GM23338 (cell line): ENCODE data around the gene KLHL8.

ENCODE experiments used
- EZH2 ChIP-seq: fragments of 200-600 bp; sonication (generic); IDR thresholded peaks from one replicate; pipeline ENCODE4 v1.8.0; 2017; ENCODE audit warnings: antibody characterized with exemption, mild to moderate bottlenecking, low read depth; ENCODE audit not compliant: unreplicated experiment
- JUNB ChIP-seq: IDR thresholded peaks from one replicate; pipeline ENCODE4 v1.6.1; 2016; ENCODE audit warnings: antibody characterized with exemption; ENCODE audit not compliant: unreplicated experiment
- POLR2AphosphoS5 ChIP-seq: IDR thresholded peaks from 2 replicates; pipeline ENCODE4 v1.6.1; 2016; ENCODE audit warnings: antibody characterized with exemption, low read depth
- TF ChIP-seq, protein P1 (sequence below), 2 experiments: fragments of 200-600 bp in 1 of 2; sonication (generic) in 1 of 2; conservative IDR thresholded peaks; 2 replicates each; pipeline versions ENCODE4 v1.5.1 to v1.6.1; 2016 to 2017; ENCODE audit warnings: antibody characterized with exemption in 2 of 2, low read depth in 2 of 2, mild to moderate bottlenecking in 2 of 2, moderate library complexity in 1 of 2
- TF ChIP-seq, protein P2 (sequence below): IDR thresholded peaks from one replicate; pipeline ENCODE4 v1.6.1; 2018; ENCODE audit warnings: antibody characterized with exemption; ENCODE audit not compliant: unreplicated experiment

DNA sequence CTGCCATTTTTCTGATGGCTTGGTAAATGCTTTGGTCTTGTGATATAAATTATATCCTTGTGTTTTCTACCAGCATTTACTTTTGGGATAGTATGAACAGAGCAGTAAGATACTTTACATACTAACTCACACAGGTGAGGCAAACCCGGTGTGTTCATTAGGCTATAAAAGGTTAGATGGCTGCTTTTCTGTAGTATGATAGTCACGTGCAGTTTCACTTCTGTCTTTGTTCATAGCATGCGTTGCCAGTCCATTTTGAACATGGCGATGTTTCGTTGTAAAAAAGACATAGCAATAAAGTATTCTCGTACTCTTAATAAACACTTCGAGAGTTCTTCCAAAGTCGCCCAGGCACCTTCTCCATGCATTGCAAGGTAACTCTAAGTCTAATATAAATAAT, 88.4 kb downstream of the KLHL8 start:
- TF ChIP-seq, protein P1, sequence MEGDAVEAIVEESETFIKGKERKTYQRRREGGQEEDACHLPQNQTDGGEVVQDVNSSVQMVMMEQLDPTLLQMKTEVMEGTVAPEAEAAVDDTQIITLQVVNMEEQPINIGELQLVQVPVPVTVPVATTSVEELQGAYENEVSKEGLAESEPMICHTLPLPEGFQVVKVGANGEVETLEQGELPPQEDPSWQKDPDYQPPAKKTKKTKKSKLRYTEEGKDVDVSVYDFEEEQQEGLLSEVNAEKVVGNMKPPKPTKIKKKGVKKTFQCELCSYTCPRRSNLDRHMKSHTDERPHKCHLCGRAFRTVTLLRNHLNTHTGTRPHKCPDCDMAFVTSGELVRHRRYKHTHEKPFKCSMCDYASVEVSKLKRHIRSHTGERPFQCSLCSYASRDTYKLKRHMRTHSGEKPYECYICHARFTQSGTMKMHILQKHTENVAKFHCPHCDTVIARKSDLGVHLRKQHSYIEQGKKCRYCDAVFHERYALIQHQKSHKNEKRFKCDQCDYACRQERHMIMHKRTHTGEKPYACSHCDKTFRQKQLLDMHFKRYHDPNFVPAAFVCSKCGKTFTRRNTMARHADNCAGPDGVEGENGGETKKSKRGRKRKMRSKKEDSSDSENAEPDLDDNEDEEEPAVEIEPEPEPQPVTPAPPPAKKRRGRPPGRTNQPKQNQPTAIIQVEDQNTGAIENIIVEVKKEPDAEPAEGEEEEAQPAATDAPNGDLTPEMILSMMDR (conservative IDR thresholded peaks at IDR 0.05; ENCODE audit: low read depth in 2 of 2): no peak
- TF ChIP-seq POLR2AphosphoS5 (no peak), EZH2 (no peak), JUNB (no peak)
- TF ChIP-seq, protein P2, sequence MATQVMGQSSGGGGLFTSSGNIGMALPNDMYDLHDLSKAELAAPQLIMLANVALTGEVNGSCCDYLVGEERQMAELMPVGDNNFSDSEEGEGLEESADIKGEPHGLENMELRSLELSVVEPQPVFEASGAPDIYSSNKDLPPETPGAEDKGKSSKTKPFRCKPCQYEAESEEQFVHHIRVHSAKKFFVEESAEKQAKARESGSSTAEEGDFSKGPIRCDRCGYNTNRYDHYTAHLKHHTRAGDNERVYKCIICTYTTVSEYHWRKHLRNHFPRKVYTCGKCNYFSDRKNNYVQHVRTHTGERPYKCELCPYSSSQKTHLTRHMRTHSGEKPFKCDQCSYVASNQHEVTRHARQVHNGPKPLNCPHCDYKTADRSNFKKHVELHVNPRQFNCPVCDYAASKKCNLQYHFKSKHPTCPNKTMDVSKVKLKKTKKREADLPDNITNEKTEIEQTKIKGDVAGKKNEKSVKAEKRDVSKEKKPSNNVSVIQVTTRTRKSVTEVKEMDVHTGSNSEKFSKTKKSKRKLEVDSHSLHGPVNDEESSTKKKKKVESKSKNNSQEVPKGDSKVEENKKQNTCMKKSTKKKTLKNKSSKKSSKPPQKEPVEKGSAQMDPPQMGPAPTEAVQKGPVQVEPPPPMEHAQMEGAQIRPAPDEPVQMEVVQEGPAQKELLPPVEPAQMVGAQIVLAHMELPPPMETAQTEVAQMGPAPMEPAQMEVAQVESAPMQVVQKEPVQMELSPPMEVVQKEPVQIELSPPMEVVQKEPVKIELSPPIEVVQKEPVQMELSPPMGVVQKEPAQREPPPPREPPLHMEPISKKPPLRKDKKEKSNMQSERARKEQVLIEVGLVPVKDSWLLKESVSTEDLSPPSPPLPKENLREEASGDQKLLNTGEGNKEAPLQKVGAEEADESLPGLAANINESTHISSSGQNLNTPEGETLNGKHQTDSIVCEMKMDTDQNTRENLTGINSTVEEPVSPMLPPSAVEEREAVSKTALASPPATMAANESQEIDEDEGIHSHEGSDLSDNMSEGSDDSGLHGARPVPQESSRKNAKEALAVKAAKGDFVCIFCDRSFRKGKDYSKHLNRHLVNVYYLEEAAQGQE: no peak
